K562 treated with DMSO at 1 percent for 48 hours (cell line): ENCODE results near the gene MARK3. TPM values are rescaled to one million over a fixed set of nuclear protein-coding genes. Genes with fewer than 3 reads are reported as not detected.

Experiments used
- total RNA-seq: library from RNA; unstranded; fragments of 300-600 nt; gene quantifications from 2 replicates; pipeline ENCODE4 v1.2.3, GENCODE V29; 2022; ENCODE audit warnings: low replicate concordance; ENCODE audit errors: extremely low read depth

The MARK3 gene
- total RNA-seq = not detected in 2 replicates

DNA sequence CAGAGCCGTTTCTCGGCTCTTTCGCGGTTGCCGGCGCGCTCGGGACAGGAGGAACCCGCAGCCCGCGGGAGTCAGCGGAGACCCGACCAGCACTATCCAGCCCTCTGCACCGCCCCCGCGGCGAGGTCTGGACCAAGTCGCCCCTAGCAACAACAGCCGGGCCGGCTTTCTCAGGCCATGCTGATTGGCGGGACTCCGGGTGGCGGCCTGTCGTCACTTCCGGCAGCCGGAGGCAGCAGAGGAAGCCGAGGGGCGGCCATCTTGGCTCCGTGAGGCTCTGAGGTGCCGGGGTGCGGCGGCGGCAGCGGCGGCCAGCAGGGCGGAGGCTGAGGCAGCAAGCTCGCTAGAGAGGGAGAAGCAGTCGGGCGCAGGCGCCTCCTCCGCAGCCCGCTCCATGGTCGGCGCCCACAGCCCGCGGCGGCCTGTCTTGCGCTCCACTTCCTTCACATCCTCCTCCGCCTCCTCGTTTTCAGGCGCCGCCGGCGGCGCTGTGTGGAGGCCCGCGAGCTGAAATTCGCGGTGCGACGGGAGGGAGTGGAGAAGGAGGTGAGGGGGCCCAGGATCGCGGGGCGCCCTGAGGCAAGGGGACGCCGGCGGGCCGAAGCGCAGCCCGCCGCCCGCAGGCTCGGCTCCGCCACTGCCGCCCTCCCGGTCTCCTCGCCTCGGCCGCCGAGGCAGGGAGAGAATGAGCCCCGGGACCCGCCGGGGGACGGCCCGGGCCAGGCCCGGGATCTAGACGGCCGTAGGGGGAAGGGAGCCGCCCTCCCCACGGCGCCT is at the start of gene MARK3:
MARK3 (plus strand) TSS at position 264 of the 777 bp plus-strand sequence. CDS start 615 bp downstream, outside the sequence.

DNA sequence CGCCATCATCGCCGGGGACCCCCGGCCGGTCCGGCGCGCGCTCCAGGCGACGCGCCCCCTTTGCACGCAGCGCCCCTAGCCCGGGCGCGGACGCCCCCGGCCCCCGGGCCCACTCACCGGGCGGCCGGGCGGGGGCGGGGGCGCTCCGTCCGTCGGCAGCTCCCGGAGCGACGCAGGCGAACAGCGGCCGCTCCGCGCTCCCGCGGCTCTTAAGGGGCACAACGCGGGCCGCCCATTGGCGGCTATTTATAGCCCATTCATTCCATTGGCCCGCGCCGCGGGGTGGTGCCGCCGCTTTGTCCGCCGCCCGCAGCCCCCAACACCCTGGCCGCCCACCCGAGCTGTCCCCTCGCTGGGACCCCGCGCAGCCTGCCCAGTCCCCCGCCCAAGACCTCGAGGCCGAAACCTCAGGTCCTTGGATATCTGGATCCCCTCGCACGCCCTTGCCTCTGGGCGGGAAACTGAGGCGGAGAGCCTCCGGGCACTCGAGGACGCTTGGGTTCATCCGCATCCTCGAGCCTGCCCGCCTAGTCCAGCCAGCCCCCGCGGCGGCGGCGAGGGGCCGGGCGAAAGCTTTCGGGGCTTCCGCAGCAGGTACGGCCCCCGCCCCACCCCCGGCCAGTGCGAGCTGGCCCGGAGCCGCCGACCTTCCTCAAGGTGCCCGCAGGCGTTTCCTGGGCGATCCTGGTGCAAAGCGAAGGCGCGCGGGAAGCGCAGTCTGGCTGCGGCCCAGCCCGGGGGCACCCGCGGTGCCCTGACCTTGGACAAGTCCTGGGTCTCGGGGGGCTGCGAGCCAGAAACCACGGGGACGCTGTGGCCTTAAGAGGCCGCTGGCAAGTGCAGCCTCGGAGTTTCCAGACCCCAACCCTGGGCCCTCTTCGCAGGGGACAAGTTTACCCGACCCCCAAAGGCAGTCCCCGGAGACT is 137.7 kb downstream of the MARK3 start, which contains the start of gene CKB:
CKB (minus strand) TSS at position 182 of the 926 bp plus-strand sequence. CDS start 337 bp downstream, outside the sequence.

DNA sequence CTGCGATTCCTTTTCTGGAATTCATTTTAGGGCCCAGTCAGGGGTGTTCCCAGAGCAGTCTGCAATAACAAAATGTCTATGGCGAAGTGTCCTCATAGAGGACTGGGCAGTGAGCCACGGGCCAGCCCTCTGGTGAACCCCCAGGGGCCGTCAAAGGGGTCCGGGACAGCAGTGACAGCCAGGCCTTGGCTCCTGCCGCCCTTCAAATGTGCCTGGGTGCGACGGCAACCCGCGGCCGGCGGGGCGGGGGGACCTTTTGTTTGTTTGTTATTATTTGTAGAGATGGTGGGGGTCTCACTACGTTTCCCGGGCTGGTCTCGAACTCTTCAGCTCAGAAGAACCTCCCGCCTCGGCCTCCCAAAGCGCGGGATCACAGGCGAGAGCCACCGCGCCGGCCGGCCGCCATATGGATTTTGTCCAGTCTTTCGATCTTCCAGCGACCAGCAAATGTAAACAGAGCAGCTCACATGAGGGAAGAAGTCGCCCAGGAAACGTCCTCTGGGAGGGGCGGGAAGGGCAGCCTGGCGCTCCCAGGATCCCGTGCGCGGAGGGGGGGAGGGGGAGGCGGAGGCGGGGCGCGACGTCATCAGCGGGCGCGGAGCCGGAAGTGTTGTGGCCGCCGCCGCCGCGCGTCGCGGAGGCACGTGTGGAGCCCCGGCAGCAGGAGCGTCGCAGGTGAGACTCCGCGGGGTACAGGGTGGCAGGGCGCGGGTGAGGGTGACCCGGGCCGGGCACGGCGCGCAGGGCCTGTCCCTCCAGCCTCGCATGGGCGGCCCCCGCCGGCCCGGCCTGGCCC is 143.6 kb downstream of the MARK3 start, which contains the start of gene TRMT61A:
TRMT61A (plus strand) TSS at position 610 of the 796 bp plus-strand sequence. CDS start 783 bp downstream, outside the sequence.

Other genes starting within 250 kb of the MARK3 start
- gene EIF5, start 51.2 kb upstream of the MARK3 start, total RNA-seq = 386 TPM in 1 of 2 replicates, not detected in the other
- not detected in 2 replicates for gene CKB, start 137.4 kb downstream of the MARK3 start, total RNA-seq
- not detected in 2 replicates for gene TRMT61A, start 143.8 kb downstream of the MARK3 start, total RNA-seq
- gene BAG5, start 177.2 kb downstream of the MARK3 start, total RNA-seq = not detected in 2 replicates
- gene COA8, start 177.5 kb downstream of the MARK3 start, total RNA-seq = not detected in 2 replicates
- gene KLC1, start 243.8 kb downstream of the MARK3 start, total RNA-seq = not detected in 2 replicates